GF-D8 (cell line): ENCODE data around the gene BAG5.

ENCODE experiments used
- DNase-seq: peaks from one replicate; lab custom pipeline; 2025; lab: John Stamatoyannopoulos, UW

BAG5 gene

DNA sequence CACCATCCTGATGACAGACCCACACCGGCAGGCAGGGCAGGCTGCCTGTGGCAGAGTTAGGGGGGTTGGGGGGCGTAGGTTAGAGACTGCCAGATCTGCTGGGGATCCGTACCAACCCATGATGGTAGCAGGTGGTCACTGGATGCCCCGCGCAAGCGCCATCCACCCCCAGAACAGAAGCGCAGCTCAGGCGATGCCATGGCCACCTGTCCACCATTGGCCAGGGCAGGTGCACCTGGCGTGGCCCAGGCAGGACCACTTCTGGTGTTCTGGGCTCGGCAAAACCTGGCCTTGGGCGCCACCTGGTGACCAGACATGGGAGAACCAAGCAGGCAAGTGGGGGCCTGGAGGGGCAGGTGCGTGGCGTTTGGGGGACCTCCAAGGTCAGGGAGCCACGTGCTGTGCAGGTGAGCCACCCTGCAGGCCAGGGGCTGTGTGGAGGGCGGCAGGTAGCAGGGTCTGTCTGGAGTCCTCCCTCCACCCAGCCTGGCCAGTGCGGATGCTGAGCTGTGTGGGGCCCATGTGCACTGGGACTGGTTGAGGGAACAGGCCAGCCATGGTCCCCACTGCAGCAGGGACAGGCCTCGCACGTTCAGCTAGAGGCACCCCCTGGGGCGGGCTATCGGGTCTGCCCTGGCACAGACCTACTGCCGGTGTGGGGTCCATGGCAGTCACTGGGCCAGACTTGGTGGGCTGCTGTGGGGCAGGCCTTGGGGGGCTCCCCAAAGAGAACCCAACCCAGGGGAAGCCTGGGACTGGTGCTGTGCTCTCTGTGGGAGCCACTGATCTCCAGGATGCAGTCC is 15.6 kb downstream of the BAG5 start:
- DNase-seq: no peak

DNA sequence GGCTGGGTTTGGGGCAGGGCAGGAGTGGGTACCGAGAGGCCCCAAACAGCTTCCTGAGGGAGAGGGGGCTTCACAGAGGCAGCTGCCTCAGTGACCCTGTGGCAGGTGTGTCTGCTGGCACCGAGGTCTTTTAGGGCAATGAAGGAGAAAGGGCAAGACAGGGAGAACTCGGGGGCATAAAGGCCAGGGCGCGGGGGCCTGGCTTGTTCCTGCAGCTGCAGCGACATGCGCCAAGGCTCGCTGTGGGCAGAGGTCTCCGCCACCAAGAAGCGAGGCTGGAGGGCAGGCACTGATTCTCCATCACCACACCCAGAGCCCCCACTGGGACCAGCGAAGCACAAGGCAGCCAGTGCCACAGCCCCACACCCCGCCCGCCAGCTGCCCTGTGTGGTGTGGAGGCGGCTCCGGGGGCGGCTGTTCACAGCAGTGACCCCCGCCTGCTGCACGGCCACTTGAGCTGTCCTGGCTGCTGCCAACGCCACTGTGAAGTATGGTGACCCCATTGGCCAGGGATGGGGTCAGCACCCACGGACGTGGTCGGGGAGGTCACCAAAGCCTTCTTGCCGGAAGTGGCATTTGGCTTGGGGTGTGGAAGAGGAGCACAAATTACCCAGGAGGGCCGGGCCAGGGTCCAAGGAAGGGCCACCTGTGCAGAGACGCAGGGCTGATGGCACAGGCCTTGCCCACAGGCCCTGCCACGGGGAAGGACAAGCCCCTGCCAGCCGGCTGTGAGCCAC is 16.4 kb downstream of the BAG5 start:
- DNase-seq: no peak

DNA sequence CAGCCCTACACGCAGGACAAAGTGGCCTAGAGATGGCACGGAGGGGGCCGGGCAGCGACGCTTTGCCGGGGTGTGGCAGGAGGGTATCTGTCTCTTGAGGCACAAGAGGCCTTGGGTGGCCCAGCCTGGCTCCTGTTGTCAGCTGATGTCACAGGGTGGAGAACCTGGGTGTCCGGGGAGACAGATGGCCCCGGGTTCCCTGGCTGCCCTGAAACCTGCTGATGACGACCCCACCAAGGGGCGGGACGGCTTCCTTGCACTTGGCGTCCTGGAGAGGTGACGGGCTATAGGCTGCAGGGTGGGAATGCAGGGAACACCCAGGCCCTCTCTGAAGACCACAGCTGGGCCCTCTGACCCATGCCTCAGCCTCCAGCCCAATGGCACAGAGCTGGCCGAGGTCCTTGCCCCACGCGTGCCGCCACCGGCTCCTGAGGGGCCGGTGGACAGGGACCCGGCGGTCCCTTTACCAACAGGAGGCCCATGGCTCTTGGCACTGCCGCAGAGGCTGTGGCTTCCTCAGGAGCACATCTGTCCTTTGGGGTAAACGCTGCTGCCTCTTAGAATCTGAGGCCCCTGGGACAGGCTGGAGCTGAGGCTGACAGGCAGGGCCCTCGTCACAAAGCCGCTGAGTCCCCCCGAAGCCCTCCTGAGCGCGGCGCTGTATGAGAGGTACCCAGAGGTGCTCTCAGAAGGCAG is 17.1 kb downstream of the BAG5 start:
- no peak for DNase-seq

DNA sequence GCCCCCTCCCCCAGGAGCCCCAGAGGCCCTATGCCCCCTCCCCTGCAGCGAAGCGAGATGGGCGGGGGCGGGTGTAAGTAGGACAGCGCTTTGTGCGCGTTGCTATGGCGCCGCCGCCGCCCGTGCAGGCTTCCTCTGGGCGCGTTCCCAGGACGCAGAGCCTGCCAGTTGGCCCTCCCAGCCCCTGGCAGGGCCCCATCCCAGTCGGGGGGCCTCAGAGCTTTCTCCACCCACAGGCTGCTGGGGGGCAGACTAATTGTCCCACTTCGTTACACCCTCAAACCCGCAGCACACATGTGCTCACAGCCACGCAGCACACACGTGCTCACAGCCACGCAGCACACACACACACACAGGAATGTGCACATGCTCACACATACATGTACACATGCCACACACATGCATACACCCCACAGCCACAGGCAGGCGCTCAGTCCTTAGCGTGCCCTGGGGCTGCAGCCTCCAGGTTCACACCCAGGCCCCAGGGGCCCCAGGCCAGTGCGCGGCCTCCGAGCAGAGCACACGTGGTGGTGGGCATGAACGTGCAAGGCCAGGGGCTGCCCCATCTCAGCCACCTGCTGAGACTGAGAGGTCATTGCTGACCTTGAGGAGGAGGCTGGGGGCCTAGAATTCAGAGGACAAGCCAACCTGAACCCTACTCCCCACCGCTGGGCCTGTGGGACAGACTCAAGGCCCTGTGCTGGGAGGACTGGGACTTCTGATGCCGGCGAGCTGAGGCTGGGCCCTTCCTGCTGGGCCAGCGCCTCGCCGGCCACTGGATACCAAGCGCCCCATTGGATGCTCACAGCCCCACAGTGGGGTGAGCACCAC is 17.9 kb downstream of the BAG5 start:
- DNase-seq: no peak

DNA sequence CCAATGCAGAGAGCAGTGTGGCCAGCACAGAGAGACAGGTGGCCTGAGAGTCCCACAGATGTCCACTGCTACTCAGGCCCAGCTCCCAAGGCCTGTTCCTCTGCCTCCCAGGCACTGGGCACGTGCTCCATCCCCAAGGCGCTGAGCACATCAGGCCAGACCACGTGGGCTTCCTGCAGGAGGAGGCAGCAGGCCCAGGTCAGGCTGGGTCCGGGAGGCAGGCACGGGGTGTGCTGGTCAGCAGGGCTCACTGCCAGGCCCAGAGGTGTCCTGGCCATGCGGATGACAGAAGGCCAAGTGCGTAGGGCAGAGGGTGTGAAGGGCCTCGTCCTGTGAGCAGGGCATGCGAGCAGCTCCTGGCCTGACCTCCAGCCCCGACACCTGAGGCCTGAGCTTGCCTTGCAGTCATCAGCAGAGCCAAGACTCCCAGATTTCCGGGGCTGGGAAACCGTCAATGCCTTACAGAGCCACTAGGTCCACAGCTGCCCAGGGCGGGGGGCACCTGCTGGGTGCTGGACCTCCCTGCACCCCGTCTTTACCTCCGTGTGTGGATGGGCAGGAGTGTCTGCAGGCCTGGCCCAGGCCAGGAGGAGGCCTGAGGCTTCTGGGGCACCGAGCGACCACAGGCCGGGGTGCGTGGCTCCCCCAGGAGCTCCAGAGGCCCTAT is 18.6 kb downstream of the BAG5 start:
- no peak for DNase-seq

DNA sequence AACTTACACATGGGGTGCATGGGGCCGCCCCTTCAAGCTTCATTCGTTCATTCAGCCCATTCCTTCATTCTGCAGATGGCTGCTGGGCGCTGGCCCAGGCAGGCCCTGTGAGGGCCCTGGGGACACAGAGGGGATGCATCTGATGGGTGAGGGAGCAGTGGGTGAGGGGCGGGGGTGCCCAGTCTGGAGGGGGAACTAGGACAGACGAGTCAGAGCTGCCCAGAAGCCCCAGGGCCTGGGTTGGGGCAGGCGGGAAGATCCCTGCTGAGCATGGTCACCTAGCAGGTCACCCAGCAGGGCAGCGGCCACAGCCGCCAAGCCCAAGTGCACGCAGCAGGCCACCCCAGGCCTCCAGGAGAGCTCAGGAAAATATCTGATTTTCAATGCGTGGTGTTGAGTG is 19.3 kb downstream of the BAG5 start:
- DNase-seq: no peak

DNA sequence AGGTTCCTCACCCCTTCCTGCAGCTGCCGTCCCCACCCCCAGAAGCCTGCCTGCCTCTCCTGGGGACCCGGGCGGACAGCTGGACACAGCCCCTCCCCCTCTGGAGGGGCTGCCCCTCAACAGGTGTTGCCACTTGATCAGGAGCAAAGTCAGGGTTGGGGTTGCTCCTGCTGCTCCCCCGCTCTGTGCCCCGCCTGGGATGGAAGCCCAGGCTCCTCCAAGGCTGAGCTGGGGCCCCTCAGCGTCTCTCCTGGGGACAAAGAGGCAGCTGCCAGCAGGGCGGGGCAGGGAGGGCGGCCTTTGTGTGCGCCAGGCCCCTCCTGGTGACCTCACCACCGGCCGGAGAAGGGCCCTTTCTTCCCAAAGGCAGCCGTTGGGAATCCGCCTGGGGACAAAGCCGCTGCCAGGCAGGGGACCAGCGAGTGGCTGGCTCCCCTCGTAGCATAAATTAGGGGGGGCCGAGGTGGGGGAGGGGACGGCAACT is 19.8 kb downstream of the BAG5 start:
- DNase-seq: no peak

DNA sequence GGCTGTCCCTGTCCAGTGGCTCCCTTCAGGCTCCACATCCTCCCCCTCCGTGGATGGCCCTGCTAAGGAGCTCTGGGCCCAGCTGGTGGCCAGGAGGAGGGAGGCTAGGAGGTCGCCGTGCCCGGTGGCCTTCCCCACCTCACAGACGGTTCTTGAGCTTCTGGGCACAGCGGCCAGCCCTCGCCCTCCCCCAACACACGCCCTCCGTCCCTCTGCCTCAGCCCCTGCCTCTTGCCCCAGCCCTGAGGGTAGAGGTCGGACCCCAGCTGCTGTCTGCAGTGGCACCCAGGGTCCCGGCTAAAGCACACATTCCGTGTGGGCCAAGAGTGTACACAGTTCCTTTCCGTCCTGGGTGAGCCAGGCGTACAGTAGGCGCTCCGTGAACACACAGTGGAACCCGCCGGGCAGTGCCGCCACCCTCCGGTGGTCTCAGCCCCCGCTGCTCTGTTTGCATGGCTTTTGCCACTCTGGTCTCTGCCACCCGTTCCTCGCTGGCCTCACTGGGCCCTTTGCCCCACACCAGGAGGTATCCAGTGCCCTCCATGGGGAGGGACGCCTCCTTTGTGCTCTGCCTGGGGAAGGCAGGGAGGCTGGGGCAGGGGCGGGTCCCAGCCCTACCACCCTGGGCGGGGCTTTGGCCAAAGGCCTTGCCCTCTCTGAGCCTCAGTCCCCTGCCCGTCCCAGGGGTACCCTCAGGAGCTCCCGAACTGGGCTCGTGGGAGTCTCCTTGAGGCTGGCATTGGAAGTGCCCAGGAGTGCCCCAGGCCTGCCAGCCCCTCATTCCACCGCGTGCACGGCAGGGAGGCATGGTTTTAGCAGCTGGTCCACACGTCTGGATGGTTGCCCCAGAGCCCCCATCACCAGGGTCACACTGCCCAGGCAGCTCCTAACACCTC is 20.5 kb downstream of the BAG5 start:
- no peak for DNase-seq

DNA sequence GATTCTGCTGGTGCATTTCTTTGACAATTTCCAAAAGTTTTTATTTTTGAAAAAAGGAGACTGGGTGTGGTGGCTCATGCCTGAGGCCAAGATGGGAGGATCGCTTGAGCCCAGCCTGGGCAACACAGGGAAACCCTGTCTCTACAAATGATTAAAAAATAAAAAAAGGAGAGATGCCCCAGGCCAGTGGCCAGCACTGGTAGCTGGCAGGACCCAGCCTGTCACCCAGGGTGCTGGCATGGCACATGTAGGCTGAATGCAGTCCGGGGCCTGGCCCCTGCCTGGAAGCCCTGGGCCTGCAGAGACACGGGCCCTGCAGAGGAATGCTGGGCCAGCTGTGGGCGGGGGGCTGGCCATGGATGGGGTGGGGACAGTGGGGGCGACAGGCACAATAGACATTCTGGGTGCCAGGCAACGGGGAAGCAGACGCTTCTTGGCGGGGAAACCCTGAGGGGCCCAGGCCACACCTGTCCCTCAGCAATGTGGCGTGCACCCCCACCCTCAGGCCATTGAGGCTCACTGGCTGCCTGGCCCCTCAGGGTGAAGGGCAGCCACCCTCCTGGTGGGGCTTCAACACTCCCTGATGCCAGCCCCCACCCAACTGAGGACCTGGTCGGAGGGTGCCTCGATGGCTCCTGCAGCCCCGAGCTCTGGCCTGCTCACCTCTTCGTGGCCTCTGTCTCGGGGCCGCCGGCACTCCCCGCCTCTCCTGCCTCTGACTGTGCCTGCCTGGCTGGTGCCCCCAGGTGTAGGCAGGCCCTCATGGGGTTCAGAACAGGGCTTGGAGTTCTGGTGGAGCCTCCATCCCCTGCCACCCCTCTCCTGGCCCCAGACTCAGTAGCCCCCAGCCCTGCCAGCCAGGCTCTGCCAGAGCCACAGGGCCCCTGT is 21.4 kb downstream of the BAG5 start:
- DNase-seq: no peak

DNA sequence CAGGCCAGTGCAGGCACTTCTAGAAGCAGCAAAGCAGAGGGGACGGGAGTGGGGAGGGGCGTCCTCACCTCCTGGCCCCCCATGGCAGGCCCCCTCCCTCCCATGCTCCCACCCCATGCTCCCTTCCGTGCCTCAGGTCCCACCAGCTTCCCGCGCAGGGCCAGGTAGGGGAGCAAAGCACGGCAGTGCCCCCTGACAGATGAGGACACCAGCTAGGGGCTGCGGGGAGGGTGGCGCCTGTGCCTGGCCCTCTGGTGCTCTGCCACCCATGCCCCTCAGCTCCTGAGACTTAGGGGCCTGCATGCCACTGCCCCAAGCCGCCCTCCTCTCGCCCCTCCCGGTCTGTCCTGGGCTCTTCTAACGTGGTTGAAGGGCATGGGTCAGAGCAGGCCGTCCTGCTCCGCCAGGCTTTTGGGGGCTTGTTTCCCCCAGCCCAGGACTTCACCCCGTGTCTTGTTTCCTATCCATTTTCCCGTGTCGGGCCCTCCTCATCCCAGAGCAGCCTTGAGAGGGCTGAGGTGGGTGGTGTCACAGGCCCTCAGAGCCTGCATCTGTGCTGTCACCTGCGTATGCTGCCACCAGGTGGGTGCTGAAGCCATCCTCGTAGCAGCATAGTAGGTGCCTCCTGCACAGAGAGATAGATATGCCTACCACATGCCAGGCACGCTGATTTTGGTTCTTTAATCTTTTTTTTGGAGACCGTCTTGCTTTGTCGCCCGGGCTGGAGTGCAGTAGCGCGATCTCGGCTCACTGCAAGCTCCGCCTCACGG is 23.2 kb downstream of the BAG5 start:
- no peak for DNase-seq

DNA sequence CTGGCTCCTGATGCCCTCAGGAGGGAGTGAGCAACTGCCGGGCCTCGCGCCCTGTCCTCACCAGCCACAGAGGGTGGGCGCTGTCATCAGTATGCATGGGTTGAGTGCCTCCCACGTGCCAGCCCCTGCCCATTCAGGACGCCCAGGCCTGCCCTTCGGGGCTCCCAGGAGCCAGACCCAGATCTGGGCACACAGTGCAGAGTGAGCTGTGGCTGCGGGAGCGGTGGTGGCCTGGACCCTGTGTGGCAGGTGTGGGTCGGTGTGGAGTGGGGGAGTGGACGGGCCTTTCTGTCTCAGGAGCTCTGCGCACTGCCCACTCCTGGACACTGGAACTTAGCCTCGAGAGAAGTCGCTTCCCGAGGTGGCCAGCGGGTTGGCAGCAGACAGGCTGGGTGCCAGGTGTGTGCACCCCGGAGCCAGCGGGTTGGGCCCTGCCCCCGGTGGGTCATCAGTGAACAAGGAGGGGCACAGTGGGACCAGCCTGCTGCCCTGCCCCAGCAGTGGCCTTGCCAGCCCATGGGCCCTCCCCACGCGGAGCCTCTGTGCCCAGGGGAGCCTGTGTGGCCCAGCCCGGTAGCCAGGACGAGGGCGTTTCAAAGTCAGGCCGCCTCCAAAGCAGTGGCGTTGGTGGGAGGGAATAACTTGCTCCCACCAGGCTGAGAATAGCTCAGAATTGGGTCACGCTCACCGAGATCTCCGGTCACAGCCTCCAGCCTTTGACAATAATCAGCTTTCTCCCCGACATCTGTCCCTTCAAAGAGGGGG is 24.0 kb downstream of the BAG5 start:
- DNase-seq: no peak

DNA sequence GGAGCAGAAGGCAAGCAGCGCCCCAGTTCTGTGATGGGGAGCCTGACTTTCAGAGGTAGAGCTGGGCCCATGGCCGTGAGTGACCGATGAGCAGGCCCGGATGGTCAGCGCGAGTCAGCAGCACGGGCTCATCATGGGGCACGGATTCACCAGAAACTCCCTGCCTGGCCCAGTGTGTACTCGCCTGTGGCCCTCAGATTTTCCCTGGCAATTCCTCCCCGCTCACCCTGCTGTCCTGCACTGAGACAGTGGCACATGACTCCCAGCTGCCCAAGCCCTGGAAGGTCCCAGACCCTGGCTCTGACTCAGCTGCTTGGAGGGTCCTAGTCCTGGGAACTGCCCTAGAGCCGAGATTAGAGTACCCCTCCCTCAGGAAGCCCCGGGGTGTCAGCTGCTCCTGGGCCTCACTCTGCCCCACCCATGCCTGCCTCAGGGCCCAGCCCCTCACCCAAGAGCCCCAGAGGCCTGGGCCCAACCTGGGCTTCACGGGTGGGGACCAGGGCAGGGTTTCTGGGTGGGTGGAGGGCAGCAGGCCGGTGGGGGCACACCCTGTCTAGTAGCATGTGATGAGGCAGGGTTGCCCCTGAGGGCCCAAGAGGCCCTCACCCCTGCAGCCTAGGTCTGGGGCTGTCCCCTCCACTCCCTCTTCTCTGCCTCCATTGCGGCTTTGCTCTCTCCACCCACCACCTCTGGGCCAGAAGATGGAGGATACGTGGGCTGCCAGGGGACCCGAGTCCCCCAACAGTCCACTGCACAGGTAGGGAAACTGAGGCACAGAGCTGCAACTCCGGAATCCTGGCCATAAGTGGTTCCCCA is 25.1 kb downstream of the BAG5 start:
- DNase-seq: no peak

DNA sequence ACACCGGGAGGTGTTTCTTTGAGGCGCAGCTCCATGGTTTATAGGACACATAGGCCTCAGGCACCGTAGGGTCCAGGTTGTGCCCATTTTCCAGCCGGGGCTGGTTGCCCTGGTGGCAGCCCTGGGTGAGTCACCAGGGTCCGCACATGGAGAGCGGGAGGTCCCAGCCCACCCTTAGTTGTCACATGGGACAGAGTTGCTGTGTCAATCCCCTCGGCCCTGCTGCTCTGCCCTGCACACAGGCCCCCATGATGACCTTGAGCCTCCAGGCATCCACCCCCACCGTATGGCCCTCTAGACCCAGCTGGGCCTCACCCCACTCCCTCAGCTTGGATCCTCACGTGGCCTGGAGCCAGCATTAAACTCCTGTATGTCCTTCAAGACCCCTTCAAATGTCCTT is 25.8 kb downstream of the BAG5 start:
- no peak for DNase-seq

DNA sequence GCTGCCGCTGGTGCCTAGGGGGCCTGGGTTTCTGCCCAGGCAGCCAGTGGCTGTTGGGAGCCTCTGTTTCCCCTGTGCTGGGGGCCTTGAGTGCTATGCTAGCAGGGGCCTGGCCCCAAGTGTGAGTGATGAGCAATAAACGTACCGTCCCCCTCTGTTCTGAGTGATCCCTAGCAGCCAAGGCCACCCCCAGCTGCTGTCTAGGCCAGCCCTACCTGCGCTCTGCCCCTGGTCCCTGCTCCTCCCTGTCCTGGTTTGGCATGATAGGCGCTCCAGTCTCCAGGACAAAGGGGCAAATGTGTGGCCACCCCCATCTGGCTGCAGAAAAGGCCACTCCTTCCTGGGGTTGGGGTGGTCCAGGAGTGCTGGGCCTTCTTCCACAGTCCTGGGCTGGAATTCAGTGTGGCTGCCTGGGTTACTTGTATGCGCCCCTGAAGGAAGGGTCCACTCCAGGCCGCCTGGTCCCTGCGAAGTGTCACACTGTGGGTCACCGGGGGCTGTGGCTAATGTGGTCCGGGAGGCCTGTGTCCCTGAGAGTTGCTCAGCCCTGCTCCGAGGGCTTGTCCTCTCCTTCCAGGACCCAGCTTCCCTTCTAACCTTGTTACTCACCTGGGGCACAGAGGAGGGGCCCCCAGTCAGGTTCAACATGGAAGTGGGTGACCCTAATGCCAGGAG is 26.4 kb downstream of the BAG5 start:
- DNase-seq: no peak

DNA sequence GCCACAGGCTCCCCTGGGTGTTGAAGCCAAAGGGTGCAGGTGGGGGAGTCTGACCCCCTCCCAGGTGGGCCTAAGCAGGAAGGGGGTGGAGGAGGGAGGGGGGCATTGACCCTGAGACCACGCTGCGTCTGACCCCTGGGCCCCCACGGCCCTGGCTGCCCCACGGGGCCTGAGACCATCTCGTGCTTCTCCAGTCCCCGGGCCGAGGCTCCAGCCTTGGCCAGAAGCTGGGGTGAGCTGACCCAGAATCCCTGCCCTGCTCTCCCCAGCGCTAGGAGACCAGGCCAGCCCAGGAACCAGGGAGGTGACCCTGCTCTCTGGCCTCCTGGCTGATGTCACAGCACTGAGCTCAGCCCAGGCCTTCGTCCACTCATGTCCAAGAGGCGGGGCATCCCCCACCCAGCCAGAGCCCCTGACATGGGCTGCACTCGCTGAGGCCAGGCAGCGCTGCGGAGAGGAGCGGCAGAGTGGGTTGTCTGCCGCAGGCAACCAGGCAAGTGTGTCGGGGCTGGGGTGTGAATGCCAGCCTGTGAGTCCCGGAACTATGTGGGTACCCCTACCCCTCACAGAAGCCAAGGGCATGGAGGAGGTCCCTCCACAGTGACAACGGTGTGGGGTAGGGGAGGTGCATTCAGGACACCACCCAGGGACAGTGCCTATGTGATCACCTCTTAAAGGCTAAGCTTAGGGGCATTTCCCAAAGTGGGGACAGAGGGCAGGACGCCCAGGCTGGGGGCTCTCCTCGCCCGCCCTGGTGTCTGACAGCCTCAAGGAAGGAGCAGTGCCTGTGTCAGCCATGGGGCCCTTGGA is 27.2 kb downstream of the BAG5 start:
- DNase-seq: no peak
